H9 (cell line): Measurements from ENCODE around the gene ABCG1. TPM values are rescaled to one million over a fixed set of nuclear protein-coding genes. Genes with fewer than 3 reads are reported as not detected.

Source experiments
- DNase-seq: peaks from one replicate; pipeline ENCODE4 v3.0.0-alpha.2; 2017
- H2AFZ ChIP-seq: one replicate; pipeline ENCODE4 v1.6.1; 2013; ENCODE audit warnings: mild to moderate bottlenecking, low read length, control low read depth, moderate library complexity
- H2AK5ac ChIP-seq: 2 replicates; pipeline ENCODE4 v1.6.1; 2013; ENCODE audit warnings: low read length, control low read depth, mixed read lengths; ENCODE audit not compliant: insufficient read length
- H2BK120ac ChIP-seq: one replicate; pipeline ENCODE4 v1.6.1; 2013; ENCODE audit warnings: low read depth, mild to moderate bottlenecking, low read length, control low read depth, inconsistent platforms; ENCODE audit not compliant: poor library complexity, severe bottlenecking
- H2BK12ac ChIP-seq: 2 replicates; pipeline ENCODE4 v1.6.1; 2013; ENCODE audit warnings: low read length, control low read depth, mixed read lengths, low read depth; ENCODE audit not compliant: insufficient read length
- H2BK15ac ChIP-seq: 2 replicates; pipeline ENCODE4 v1.6.1; 2013; ENCODE audit warnings: low read depth, low read length, control low read depth
- H2BK20ac ChIP-seq: one replicate; pipeline ENCODE4 v1.6.1; 2013; ENCODE audit warnings: low read depth, mild to moderate bottlenecking, low read length, control low read depth, inconsistent platforms; ENCODE audit not compliant: poor library complexity, severe bottlenecking
- H2BK5ac ChIP-seq: 2 replicates; pipeline ENCODE4 v1.6.1; 2013; ENCODE audit warnings: low read length, control low read depth, mixed read lengths; ENCODE audit not compliant: insufficient read length
- H3K14ac ChIP-seq: 2 replicates; pipeline ENCODE4 v1.6.1; 2013; ENCODE audit warnings: low read length, control low read depth; ENCODE audit not compliant: insufficient read depth
- H3K18ac ChIP-seq: 2 replicates; pipeline ENCODE4 v1.6.1; 2013; ENCODE audit warnings: low read depth, mild to moderate bottlenecking, mixed read lengths, low read length, control low read depth; ENCODE audit not compliant: insufficient read length
- H3K23ac ChIP-seq: 2 replicates; pipeline ENCODE4 v1.6.1; 2013; ENCODE audit warnings: low read length, control low read depth, mixed read lengths, low read depth; ENCODE audit not compliant: insufficient read length
- H3K23me2 ChIP-seq: 2 replicates; pipeline ENCODE4 v1.6.1; 2013; ENCODE audit warnings: low read depth, mild to moderate bottlenecking, mixed read lengths, low read length, control low read depth; ENCODE audit not compliant: insufficient read length, poor library complexity, severe bottlenecking
- H3K27ac ChIP-seq: 2 replicates; pipeline ENCODE4 v1.5.1; 2013; ENCODE audit warnings: low read length, control low read depth, mixed read lengths, low read depth; ENCODE audit not compliant: insufficient read length
- H3K27me3 ChIP-seq: 2 replicates; pipeline ENCODE4 v1.6.1; 2013; ENCODE audit warnings: low read length, control low read depth, inconsistent platforms; ENCODE audit not compliant: insufficient read depth
- H3K4ac ChIP-seq: 2 replicates; pipeline ENCODE4 v1.6.1; 2013; ENCODE audit warnings: low read depth, mild to moderate bottlenecking, control low read depth, inconsistent platforms, low read length, moderate library complexity
- H3K4me1 ChIP-seq: 2 replicates; pipeline ENCODE4 v1.6.1; 2013; ENCODE audit warnings: low read length, control low read depth, inconsistent platforms; ENCODE audit not compliant: insufficient read depth
- H3K4me2 ChIP-seq: 2 replicates; pipeline ENCODE4 v1.6.1; 2013; ENCODE audit warnings: low read length, control low read depth, mixed read lengths; ENCODE audit not compliant: insufficient read length, insufficient read depth
- H3K56ac ChIP-seq: 2 replicates; pipeline ENCODE4 v1.6.1; 2013; ENCODE audit warnings: low read depth, mild to moderate bottlenecking, mixed read lengths, low read length, control low read depth; ENCODE audit not compliant: insufficient read length
- H3K79me1 ChIP-seq: 2 replicates; pipeline ENCODE4 v1.6.1; 2013; ENCODE audit warnings: low read depth, mild to moderate bottlenecking, moderate library complexity, low read length, control low read depth, inconsistent platforms; ENCODE audit not compliant: insufficient read depth, poor library complexity, severe bottlenecking
- H3K79me2 ChIP-seq: 2 replicates; pipeline ENCODE4 v1.6.1; 2013; ENCODE audit warnings: low read length, control low read depth, inconsistent platforms; ENCODE audit not compliant: insufficient read depth
- H3K9ac ChIP-seq: 2 replicates; pipeline ENCODE4 v1.6.1; 2013; ENCODE audit warnings: low read length, control low read depth, mixed read lengths; ENCODE audit not compliant: insufficient read length; ENCODE audit errors: extremely low read depth
- H3K9me3 ChIP-seq: one replicate; pipeline ENCODE4 v1.6.1; 2013; ENCODE audit warnings: low read depth, low read length, inconsistent platforms; ENCODE audit not compliant: control insufficient read depth
- H3T11ph ChIP-seq: one replicate; pipeline ENCODE4 v1.6.1; 2013; ENCODE audit warnings: mild to moderate bottlenecking, low read length, control low read depth, inconsistent platforms
- H4K20me1 ChIP-seq: one replicate; pipeline ENCODE4 v1.6.1; 2013; ENCODE audit not compliant: control insufficient read depth, insufficient read length, insufficient read depth
- H4K5ac ChIP-seq: 2 replicates; pipeline ENCODE4 v1.6.1; 2013; ENCODE audit warnings: low read depth, mild to moderate bottlenecking, mixed read lengths, low read length, control low read depth; ENCODE audit not compliant: insufficient read length
- H4K8ac ChIP-seq: replicated peaks from 2 replicates; pipeline ENCODE4 v1.6.1; 2013; ENCODE audit warnings: low read length, control low read depth, mixed read lengths, low read depth; ENCODE audit not compliant: insufficient read length
- H4K91ac ChIP-seq: 2 replicates; pipeline ENCODE4 v1.6.1; 2013; ENCODE audit warnings: low read depth, mild to moderate bottlenecking, moderate library complexity, mixed read lengths, low read length, control low read depth; ENCODE audit not compliant: insufficient read length
- H3K27ac Mint-ChIP-seq, 3 experiments: 2 replicates in 2 of 3; 3 replicates in 1 of 3; pipeline ENCODE4 v1.8.0; 2020 to 2021; ENCODE audit warnings: mixed read lengths in 3 of 3, mild to moderate bottlenecking in 1 of 3, moderate library complexity in 1 of 3
- H3K27me3 Mint-ChIP-seq: 2 replicates; pipeline ENCODE4 v1.8.0; 2021; ENCODE audit warnings: low read depth, mild to moderate bottlenecking, moderate library complexity, mixed read lengths
- H3K36me3 Mint-ChIP-seq, 3 experiments: 2 replicates in 2 of 3; 3 replicates in 1 of 3; pipeline ENCODE4 v1.8.0; 2020 to 2021; ENCODE audit warnings: low read depth in 3 of 3, mixed read lengths in 3 of 3; ENCODE audit not compliant: insufficient read depth in 1 of 3
- H3K4me1 Mint-ChIP-seq, 2 experiments: 2 replicates each; pipeline ENCODE4 v1.8.0; 2020; ENCODE audit warnings: mixed read lengths in 2 of 2
- H3K4me3 Mint-ChIP-seq, 2 experiments: 2 replicates in 1 of 2; 3 replicates in 1 of 2; pipeline ENCODE4 v1.8.0; 2020 to 2021; ENCODE audit warnings: mild to moderate bottlenecking in 2 of 2, mixed read lengths in 2 of 2, moderate library complexity in 1 of 2
- H3K9me3 Mint-ChIP-seq, 2 experiments: 2 replicates in 1 of 2; 3 replicates in 1 of 2; pipeline ENCODE4 v1.8.0; 2020; ENCODE audit warnings: mild to moderate bottlenecking in 2 of 2, mixed read lengths in 2 of 2, moderate library complexity in 1 of 2
- CTCF ChIP-seq: fragments of 200-600 bp; sonication (generic); conservative IDR thresholded peaks from 3 replicates; pipeline ENCODE4 v1.8.0; 2021; ENCODE audit warnings: antibody characterized with exemption, mild to moderate bottlenecking
- WGBS: extraction: QIAGEN DNeasy Blood & Tissue Kit; methylation state at CpG from one replicate; pipeline ENCODE4 v1.1.7; 2013; ENCODE audit warnings: missing lambda C conversion rate, low lambda C conversion rate, mixed read lengths; ENCODE audit not compliant: insufficient read length; ENCODE audit errors: extremely low coverage; 5-methylcytosine and 5-hydroxymethylcytosine counted together
- total RNA-seq: library from RNA; stranded (reverse); gene quantifications from 2 replicates; pipeline ENCODE4 v1.2.1, GENCODE V29; 2021

ABCG1 gene
- total RNA-seq, 1 experiment from 2014 or later = 0.83 TPM

GRCh38 chr21:42271065-42271464, 52.1 kb downstream of the ABCG1 start:
- TF ChIP-seq CTCF = no peak
- Histone ChIP-seq H3K18ac (no peak overlapping the region), H3T11ph (no peak overlapping the region), H3K14ac (no peak overlapping the region; the same call in 1 of the 2 replicates), H2BK20ac (no peak overlapping the region), H2BK15ac (no peak overlapping the region), H2BK120ac (no peak overlapping the region), H3K79me2 (no peaks in the 10 kb centered on the region), H3K9me3 (no peaks in the 10 kb centered on the region), H4K20me1 (no peaks in the 10 kb centered on the region), H4K8ac (no peak overlapping the region), H4K5ac (no peak overlapping the region), H2BK12ac (no peak overlapping the region), H2BK5ac (no peak overlapping the region), H3K23ac (no peak overlapping the region), H3K27me3 (no peaks in the 10 kb centered on the region), H3K4me2 (no peak overlapping the region), H4K91ac (no peak overlapping the region), H3K23me2 (no peaks in the 10 kb centered on the region), H2AK5ac (no peak overlapping the region), H3K4me1 (no peaks in the 10 kb centered on the region), H3K56ac (no peak overlapping the region), H3K4ac (no peak overlapping the region), H3K9ac (no peak overlapping the region), H2AFZ (no peak overlapping the region), H3K27ac (no peak overlapping the region), H3K79me1 (no peaks in the 10 kb centered on the region)
- Mint-ChIP-seq H3K4me1 (peaks cover 3% of the 10 kb centered on the region in 2 experiments; a peak in 2 of 4 replicates), H3K27ac (no peak overlapping the region; a peak in 2 of 7 replicates), H3K36me3 (no peaks in the 10 kb centered on the region), H3K9me3 (no peaks in the 10 kb centered on the region), H3K27me3 (no peaks in the 10 kb centered on the region), H3K4me3 (no peak overlapping the region)
- DNase-seq = no peak
- WGBS = no CpG with 5 or more reads among the region's 6 CpGs
